HepG2 (cell line): Measurements from ENCODE around the gene KRTAP10-6. TPM values are rescaled to one million over a fixed set of nuclear protein-coding genes. Genes with fewer than 3 reads are reported as not detected.

Experiments used
- ATF4 ChIP-seq, 2 experiments: fragments of 450-650 bp in 1 of 2; sonication (generic) in 1 of 2; formaldehyde crosslinking; IDR thresholded peaks; 2 replicates each; pipeline versions ENCODE4 v1.5.0 to v1.8.0; 2020 to 2022; ENCODE audit warnings: mild to moderate bottlenecking in 1 of 2, missing genetic modification reagents in 1 of 2
- GABPA ChIP-seq, 2 experiments: IDR thresholded peaks; 2 replicates each; pipeline ENCODE4 v1.6.1; 2011 to 2016; ENCODE audit warnings: low read depth in 2 of 2, low read length in 1 of 2, missing biosample characterization in 1 of 2, missing genetic modification characterization in 1 of 2
- HOXA5 ChIP-seq: sonication (generic); formaldehyde crosslinking; IDR thresholded peaks from 2 replicates; pipeline ENCODE4 v1.4.0; 2020; ENCODE audit warnings: missing genetic modification reagents
- IRF1 ChIP-seq: sonication (generic); formaldehyde crosslinking; IDR thresholded peaks from 2 replicates; pipeline ENCODE4 v1.4.0; 2020; ENCODE audit warnings: low read depth, mild to moderate bottlenecking, missing genetic modification reagents
- ISL2 ChIP-seq: sonication (generic); formaldehyde crosslinking; IDR thresholded peaks from 2 replicates; pipeline ENCODE4 v1.5.0; 2020; ENCODE audit warnings: missing genetic modification reagents
- KLF9 ChIP-seq: IDR thresholded peaks from 2 replicates; pipeline ENCODE4 v1.6.1; 2016; ENCODE audit warnings: low read depth
- MTA1 ChIP-seq: sonication (generic); formaldehyde crosslinking; IDR thresholded peaks from 2 replicates; pipeline ENCODE4 v1.4.0; 2020; ENCODE audit warnings: missing genetic modification reagents, mild to moderate bottlenecking, borderline replicate concordance
- NRL ChIP-seq: sonication (generic); formaldehyde crosslinking; IDR thresholded peaks from 2 replicates; pipeline ENCODE4 v1.5.0; 2020; ENCODE audit warnings: missing genetic modification reagents, mild to moderate bottlenecking, moderate library complexity, borderline replicate concordance
- RCOR2 ChIP-seq: IDR thresholded peaks from 2 replicates; pipeline ENCODE4 v1.6.1; 2016; ENCODE audit warnings: missing biosample characterization, missing genetic modification reagents
- SALL1 ChIP-seq: sonication (generic); formaldehyde crosslinking; IDR thresholded peaks from 2 replicates; pipeline ENCODE4 v1.8.0; 2022; ENCODE audit warnings: mild to moderate bottlenecking, missing genetic modification reagents
- SAP130 ChIP-seq: IDR thresholded peaks from 2 replicates; pipeline ENCODE4 v1.6.1; 2016; ENCODE audit warnings: low read depth
- ZC3H13 ChIP-seq: sonication (generic); formaldehyde crosslinking; IDR thresholded peaks from 2 replicates; pipeline ENCODE4 v1.8.1; 2023; ENCODE audit warnings: mild to moderate bottlenecking, missing genetic modification reagents, moderate library complexity
- ZFP91 ChIP-seq: sonication (generic); formaldehyde crosslinking; IDR thresholded peaks from 2 replicates; pipeline ENCODE4 v1.9.0; 2022; ENCODE audit warnings: missing genetic modification reagents, mild to moderate bottlenecking, borderline replicate concordance
- ZFY ChIP-seq: sonication (generic); formaldehyde crosslinking; IDR thresholded peaks from 2 replicates; pipeline ENCODE4 v1.4.0; 2020; ENCODE audit warnings: missing genetic modification reagents
- ZGPAT ChIP-seq: IDR thresholded peaks from 2 replicates; pipeline ENCODE4 v1.6.1; 2016; ENCODE audit warnings: mild to moderate bottlenecking
- ZMYM4 ChIP-seq: sonication (generic); formaldehyde crosslinking; IDR thresholded peaks from 2 replicates; pipeline ENCODE4 v1.8.1; 2023; ENCODE audit warnings: mild to moderate bottlenecking, missing genetic modification reagents
- ZNF331 ChIP-seq: sonication (generic); formaldehyde crosslinking; IDR thresholded peaks from 2 replicates; pipeline ENCODE4 v1.4.0; 2020; ENCODE audit warnings: missing genetic modification reagents
- ZNF446 ChIP-seq: sonication (generic); formaldehyde crosslinking; IDR thresholded peaks from 2 replicates; pipeline ENCODE4 v1.5.0; 2020; ENCODE audit warnings: mild to moderate bottlenecking, missing genetic modification reagents
- ZNF574 ChIP-seq: sonication (generic); formaldehyde crosslinking; IDR thresholded peaks from 2 replicates; pipeline ENCODE4 v1.4.0; 2020; ENCODE audit warnings: missing genetic modification reagents
- ZNF724P ChIP-seq: sonication (generic); formaldehyde crosslinking; IDR thresholded peaks from 2 replicates; pipeline ENCODE4 v1.8.0; 2022; ENCODE audit warnings: missing genetic modification reagents, borderline replicate concordance
- ZNF788 ChIP-seq: sonication (generic); formaldehyde crosslinking; IDR thresholded peaks from 2 replicates; pipeline ENCODE4 v1.5.0; 2020; ENCODE audit warnings: mild to moderate bottlenecking, missing genetic modification reagents, borderline replicate concordance
- polyA plus RNA-seq, 8 experiments: library from polyadenylated mRNA; depleted of rRNA in 3 of 8; stranded (reverse) in 7 of 8; unstranded in 1 of 8; fragments of >200 nt; fragmentation: Illumina TruSeq in 4 of 8; extraction: Trizol in 4 of 8; gene quantifications; 2 replicates each; pipeline versions ENCODE4 v1.2.1 to v1.2.3, GENCODE V29; 2011 to 2016; ENCODE audit warnings: low read depth in 4 of 8, missing spikeins in 1 of 8, mixed read lengths in 1 of 8; ENCODE audit not compliant: insufficient read depth in 1 of 8
- total RNA-seq, 5 experiments: library from RNA; depleted of rRNA; stranded (reverse); fragments of >200 nt; fragmentation: Illumina TruSeq; extraction: Trizol; gene quantifications; 2 replicates each; pipeline ENCODE4 v1.2.3, GENCODE V29; 2016; ENCODE audit warnings: low read depth in 1 of 5

KRTAP10-6 gene
- total and polyA plus RNA-seq, 2 of the 13 experiments (the other 11 are each of a cell fraction or from before 2014, with no cell fraction given) = not detected

- TF ChIP-seq ZMYM4 (CRISPR knock-in tag) = peak; percentile 82
- 0 out of 2 replicates have a peak, but pooled peaks have one; percentile 36 for TF ChIP-seq HOXA5 (CRISPR knock-in tag)
- peak; percentile 48 for TF ChIP-seq ZNF574 (CRISPR knock-in tag)
- peak; percentile 88; the same call in 1 of the 2 replicates for TF ChIP-seq MTA1 (CRISPR knock-in tag)
- TF ChIP-seq ZNF331 (CRISPR knock-in tag) = peak; percentile 25; the same call in 1 of the 2 replicates
- TF ChIP-seq ZFP91 (CRISPR knock-in tag) = peak; percentile 78; the same call in 1 of the 2 replicates
- 0 out of 2 replicates have a peak, but pooled peaks have one; percentile 19 for TF ChIP-seq ZGPAT (CRISPR knock-in tag)
- TF ChIP-seq RCOR2 (CRISPR knock-in tag) = 0 out of 2 replicates have a peak, but pooled peaks have one; percentile 43
- no peak for TF ChIP-seq ATF4 (CRISPR knock-in tag; IDR thresholded peaks at IDR 0.05)
- TF ChIP-seq NRL (CRISPR knock-in tag) = no peak
- peak; percentile 67; the same call in 1 of the 2 replicates for TF ChIP-seq ZNF788 (CRISPR knock-in tag)
- TF ChIP-seq IRF1 (CRISPR knock-in tag) = no peak
- 0 out of 2 replicates have a peak, but pooled peaks have one; percentile 9 for TF ChIP-seq ZNF724P
- TF ChIP-seq KLF9 (CRISPR knock-in tag) = 0 out of 2 replicates have a peak, but pooled peaks have one; percentile 69
- 0 out of 2 replicates have a peak, but pooled peaks have one; percentile 51 for TF ChIP-seq ISL2 (CRISPR knock-in tag)
- TF ChIP-seq GABPA (IDR thresholded peaks at IDR 0.05; ENCODE audit: low read depth, low read length) = no peak
- TF ChIP-seq GABPA (CRISPR knock-in tag; IDR thresholded peaks at IDR 0.05; ENCODE audit: low read depth) = peak; percentile 49
- TF ChIP-seq ZC3H13 (CRISPR knock-in tag) = 0 out of 2 replicates have a peak, but pooled peaks have one; percentile 19
- TF ChIP-seq SALL1 (CRISPR knock-in tag) = peak; percentile 42; the same call in 1 of the 2 replicates
- TF ChIP-seq ZNF446 = no peak
- peak; percentile 78 for TF ChIP-seq SAP130 (CRISPR knock-in tag)
- TF ChIP-seq ZFY = peak; percentile 51; the same call in 1 of the 2 replicates
Observed at GRCh38 chr21:44574457-44575306, 17.6 kb downstream of the KRTAP10-6 start (continued).
